ENCODE measurements around the gene VSIR.

The VSIR gene

DNA sequence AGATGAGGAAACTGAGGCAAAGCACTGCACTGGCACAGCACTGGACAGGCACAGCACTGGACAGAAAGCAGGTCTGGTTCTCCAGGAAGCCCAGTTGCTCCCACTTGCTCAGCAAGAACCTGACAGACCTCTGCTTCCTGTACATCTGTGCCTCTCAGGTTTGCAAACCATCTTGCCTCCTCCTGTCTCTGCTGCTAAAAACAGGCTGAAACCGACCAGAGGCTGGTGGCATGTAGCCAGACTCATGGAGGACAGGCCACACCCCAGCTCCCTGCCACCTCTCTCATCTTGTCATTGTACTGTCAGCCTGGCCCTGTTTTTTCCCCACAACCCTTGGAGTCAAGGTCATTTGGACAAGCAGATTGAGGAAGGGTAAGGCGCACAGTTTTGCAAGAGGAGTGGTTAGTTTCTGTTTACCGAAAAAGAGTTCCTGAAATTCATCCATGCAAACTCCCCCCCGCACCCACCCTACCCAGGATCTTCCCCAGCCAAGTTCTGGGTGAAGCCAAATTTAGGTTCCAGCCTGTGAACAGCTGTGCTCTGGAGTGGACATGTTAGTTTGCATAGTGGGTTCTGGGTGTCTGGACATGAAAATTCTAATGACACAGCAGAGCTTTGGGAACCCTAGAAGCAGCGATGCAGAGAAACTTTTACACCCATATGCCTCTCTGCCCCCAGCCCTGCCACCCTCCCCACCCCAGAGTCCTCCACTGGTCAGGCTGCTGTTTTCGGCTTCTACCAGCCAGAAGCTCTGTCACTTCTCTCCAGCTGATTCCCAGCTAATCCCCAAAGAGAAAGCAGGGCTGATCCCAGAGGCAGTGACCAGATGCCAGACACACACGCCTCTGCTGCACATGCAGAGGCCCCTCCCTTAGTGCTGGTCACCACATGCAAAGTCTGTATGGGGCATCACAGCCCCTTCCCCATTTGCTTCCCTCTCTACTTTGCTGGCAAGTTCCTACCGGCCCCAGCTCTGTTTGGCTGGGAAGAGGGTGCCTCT lies 45.3 kb downstream of the VSIR start:
- DNase-seq (ENCODE audit: low read depth in 2 of 2): no peak

- DNase-seq (ENCODE audit: low read depth in 2 of 2): peak; percentile 39 to 59
These were observed 46.1 kb downstream of the VSIR start for GRCh38 chr10:71727105-71727737.

- DNase-seq (ENCODE audit: low read depth in 2 of 2): peak in 1 of 2 donors; percentile 31
These were observed 46.7 kb downstream of the VSIR start for GRCh38 chr10:71726580-71727104.

- DNase-seq (ENCODE audit: low read depth in 2 of 2): peak; percentile 63 to 82
These were observed 47.2 kb downstream of the VSIR start for GRCh38 chr10:71725998-71726579.

DNA sequence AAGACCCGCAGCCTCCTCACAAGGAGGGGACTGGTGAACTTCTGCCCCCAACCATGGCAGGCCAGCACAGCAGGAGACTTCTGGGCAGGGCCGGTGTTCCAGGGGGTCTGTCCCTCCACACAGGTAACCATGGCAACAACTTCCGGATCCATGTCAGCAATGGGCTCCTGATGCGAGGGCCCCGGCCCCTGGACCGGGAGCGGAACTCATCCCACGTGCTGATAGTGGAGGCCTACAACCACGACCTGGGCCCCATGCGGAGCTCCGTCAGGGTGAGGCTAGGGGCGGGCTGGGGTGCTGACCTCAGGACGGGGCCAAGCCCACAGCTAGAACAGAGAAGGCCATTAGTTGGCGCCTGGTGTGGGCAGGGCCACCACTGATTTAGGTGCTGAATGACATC lies 48.1 kb downstream of the VSIR start:
- no peak for DNase-seq (ENCODE audit: low read depth in 2 of 2)

DNA sequence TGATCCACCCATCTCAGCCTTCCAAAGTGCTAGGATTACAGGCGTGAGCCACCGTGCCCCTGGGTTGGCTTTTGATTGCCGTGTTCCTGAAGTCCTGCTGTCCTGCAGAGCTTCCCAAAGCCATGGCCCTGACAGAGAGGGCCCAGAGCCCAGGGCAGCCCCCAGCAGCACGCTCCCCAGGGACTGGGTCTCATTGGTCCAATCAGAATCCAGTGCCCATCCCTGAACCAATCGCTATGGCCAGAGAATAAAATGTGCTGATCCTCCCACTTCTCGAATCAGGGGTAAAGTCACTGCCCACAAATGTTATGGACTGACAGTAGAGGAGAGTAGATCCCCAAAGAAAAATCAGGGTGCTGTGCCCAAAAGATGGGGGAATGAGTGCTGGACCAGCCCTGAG lies 48.8 kb downstream of the VSIR start:
- no peak for DNase-seq (ENCODE audit: low read depth in 2 of 2)

GRCh38 chr10:71723311-71723710 lies 50.0 kb downstream of the VSIR start:
- no peak for DNase-seq (ENCODE audit: low read depth in 2 of 2)

DNA sequence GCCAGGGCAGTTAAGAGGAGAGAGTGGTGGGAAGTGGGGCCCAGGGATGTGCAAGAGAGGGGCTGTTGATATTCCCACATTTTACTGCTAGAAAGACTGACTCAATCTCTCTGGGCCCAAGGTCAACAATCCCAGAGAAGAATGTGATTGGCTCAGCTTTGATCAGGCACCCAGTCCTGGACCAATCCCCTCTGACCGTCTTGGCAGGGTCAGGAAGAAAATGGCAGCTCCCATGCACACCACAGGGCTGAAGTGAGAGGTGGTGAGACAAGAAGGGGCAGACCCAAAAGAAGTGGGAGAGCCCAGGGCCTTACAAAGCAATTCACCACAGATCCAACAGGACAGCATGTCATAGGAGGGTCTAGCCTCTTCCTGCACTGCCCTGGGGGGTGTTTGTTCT lies 50.5 kb downstream of the VSIR start:
- no peak for DNase-seq (ENCODE audit: low read depth in 2 of 2)

DNA sequence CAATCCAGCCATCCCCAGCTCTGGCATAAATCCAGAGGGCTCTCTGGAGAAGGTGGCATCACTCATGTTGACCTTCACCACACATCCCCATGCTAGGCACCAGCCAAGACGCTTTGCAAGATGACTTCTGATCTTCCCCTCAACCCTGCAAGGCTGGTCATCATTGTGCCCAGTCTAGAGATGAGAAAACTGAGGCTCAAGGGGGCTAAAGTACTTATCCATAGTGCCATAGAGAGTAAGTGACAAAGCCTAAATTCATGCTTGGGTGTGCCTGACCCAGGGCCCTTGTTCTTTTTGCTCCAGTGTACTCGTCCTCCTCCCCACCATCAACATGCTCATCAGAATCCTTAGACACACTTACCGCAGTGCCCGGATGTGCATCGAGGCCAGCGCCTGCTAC lies 52.0 kb downstream of the VSIR start:
- DNase-seq (ENCODE audit: low read depth in 2 of 2): no peak

DNA sequence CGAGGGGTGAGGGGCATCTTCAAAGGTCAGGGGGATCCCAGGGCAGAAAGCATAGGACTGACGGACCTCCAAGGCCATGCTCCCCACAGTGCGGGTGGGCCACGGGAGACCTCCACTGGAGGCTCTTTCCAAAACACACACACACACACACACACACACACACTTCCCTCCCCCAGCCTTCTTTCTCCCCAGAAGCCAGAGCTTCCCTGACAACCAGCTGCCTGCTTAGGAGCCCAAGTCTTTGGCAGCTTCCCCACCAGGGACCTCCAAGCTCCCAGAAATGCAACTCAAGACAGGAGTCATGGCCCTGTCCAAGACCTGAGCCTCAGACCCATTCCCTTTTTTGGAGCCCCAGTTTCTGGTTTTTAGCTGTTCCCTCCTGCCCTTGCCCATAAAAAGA lies 53.0 kb downstream of the VSIR start:
- DNase-seq (ENCODE audit: low read depth in 2 of 2): no peak

GRCh38 chr10:71719464-71720201 lies 53.7 kb downstream of the VSIR start, which contains the start of gene C10orf105:
TSS of gene C10orf105 (minus strand) at chr10:71719778. CDS start at chr10:71716337, 3,441 bp downstream.
- DNase-seq (ENCODE audit: low read depth in 2 of 2): no peak

- no peak for DNase-seq (ENCODE audit: low read depth in 2 of 2)
These were observed 54.3 kb downstream of the VSIR start for GRCh38 chr10:71719042-71719441.

DNA sequence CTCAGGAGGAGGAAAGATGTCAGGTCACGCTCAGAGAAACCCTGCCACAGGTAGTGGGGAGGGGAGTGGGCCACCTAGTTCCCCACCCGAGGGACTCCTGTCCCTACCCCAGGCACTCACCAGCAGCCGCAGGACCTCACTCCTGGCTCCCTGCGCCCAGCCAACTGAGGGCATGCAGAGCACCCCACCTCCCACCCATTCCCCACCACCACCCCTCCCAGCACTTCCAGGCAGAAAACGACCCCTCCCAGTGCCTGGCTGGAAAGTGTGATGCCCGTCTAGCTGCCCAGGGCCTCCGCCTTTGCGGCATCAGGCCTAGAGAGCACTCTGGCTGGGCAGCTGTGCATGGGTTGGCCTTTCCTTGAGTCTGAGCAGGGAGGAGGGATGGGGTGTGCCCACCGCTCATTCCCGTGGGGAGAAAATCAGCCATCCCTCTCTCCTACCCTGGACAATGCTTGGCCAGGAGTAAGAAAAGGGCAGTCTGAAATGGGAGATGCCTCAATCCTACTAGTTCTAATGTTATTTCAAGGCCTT lies 55.1 kb downstream of the VSIR start:
- no peak for DNase-seq (ENCODE audit: low read depth in 2 of 2)

GRCh38 chr10:71717551-71717951 lies 55.8 kb downstream of the VSIR start:
- DNase-seq (ENCODE audit: low read depth in 2 of 2): no peak

DNA sequence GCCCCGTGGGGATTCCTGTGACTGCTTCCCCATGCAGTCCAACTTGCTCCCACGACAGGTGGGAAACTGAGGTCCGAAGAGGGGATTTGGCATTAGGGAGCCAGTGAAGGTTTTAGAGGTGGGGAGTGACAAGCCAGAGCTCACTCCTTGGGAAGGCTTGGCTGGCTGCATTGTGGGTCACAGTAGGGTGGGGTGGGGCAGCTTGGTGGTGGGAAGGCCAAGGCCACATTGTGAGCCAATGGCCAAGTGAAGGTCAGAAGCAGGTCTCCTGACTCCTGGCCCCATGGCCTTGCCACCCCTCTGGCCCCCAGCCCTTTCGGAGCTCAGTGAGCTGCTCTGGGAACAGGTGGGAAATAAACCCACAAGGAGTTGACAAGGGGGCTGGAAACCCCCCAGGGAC lies 56.3 kb downstream of the VSIR start:
- no peak for DNase-seq (ENCODE audit: low read depth in 2 of 2)

DNA sequence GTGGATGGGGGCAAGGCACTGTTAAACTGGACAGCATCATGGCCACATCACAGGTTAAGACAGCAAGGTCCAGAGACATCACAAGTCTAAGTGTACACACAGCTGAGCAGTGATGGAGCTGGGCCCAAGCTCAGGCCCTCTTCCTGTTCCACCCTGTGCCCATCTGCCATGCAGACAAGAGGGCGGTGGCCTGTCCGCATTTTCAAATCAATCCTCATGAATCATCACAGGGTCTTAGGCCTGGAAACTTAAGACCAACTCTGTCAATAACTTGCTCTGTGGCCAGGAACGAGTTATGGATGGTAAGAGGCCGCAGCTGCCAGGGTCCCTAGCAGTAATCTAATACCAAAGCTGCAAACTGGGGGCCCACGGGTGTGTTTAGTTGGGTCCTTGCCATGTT lies 56.9 kb downstream of the VSIR start:
- DNase-seq (ENCODE audit: low read depth in 2 of 2): no peak

- DNase-seq (ENCODE audit: low read depth in 2 of 2): no peak
These were observed 57.5 kb downstream of the VSIR start for GRCh38 chr10:71715860-71716259.

- DNase-seq (ENCODE audit: low read depth in 2 of 2): no peak
These were observed 58.3 kb downstream of the VSIR start for GRCh38 chr10:71715026-71715425.

DNA sequence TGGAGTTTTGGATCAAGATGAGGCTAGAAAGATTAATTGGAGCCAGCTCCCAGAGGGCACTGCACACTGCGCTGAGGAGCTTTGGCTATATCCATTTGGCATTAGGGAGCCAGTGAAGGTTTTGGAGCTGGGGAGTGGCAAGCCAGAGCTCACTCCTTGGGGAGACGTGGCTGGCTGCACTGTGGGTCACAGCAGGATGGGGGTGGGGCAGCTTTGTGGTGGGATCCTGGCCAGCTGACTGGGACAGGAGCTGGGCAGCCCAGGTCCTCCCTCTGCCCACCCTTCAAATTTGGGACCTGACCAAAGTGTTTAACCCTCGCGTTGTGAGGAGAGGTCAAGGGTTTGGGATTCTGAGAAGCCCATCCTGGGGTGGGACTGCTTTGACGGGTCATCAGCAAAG lies 58.7 kb downstream of the VSIR start:
- no peak for DNase-seq (ENCODE audit: low read depth in 2 of 2)

GRCh38 chr10:71714031-71714410 lies 59.3 kb downstream of the VSIR start:
- DNase-seq (ENCODE audit: low read depth in 2 of 2): no peak

Data from activated CD8-positive, alpha-beta memory T cell treated with anti-CD3 and anti-CD28 coated beads for 4 hours (primary cell).